ENCODE data around the gene DOCK11. TPM values are rescaled to one million over a fixed set of nuclear protein-coding genes. Genes with fewer than 3 reads are reported as not detected.
"Not testable (repeated sequence)": the region's sequence is repeated elsewhere in the genome, so short reads cannot be mapped to it uniquely, and the experiment has no call there.

The DOCK11 gene
- total RNA-seq, 1 donor from 2014 or later, result 23.0 TPM

- H3K27ac ChIP-seq, result peak overlapping the region; percentile 11 to 59
- H3K4me1 ChIP-seq, result peaks cover 0 to 3% of the 10 kb centered on the region in 2 donors
- H3K27me3 ChIP-seq, result no peaks in the 10 kb centered on the region
- no peak for TF ChIP-seq CTCF (IDR thresholded peaks at IDR 0.05)
- H3K9me3 ChIP-seq, result no peaks in the 10 kb centered on the region
- no peak for DNase-seq (ENCODE audit: low spot score in 2 of 2)
- H3K36me3 ChIP-seq, result no peaks in the 10 kb centered on the region
- H3K4me3 ChIP-seq, result no peak overlapping the region
- intact Hi-C loops (cut with DNase I), result no loop called here
These were observed 199.0 kb downstream of the DOCK11 start for GRCh38 chrX:118694638-118695037.

GRCh38 chrX:118698516-118699170 is 203.0 kb downstream of the DOCK11 start:
- no peak for DNase-seq (ENCODE audit: low spot score in 2 of 2)
- TF ChIP-seq CTCF (IDR thresholded peaks at IDR 0.05), result no peak

GRCh38 chrX:118702741-118703140 is 207.1 kb downstream of the DOCK11 start:
- no peak for DNase-seq (ENCODE audit: low spot score in 2 of 2)
- Histone ChIP-seq H3K9me3 (no peaks in the 10 kb centered on the region), H3K4me3 (no peak overlapping the region), H3K27ac (no peak overlapping the region), H3K4me1 (no peaks in the 10 kb centered on the region), H3K36me3 (no peaks in the 10 kb centered on the region), H3K27me3 (no peaks in the 10 kb centered on the region)
- intact Hi-C loops (cut with DNase I), result no loop called here
- TF ChIP-seq CTCF (IDR thresholded peaks at IDR 0.05), result no peak

More at GRCh38 chrX:118698516-118699170, 203.0 kb downstream of the DOCK11 start:
- intact Hi-C loops (cut with DNase I), result no loop called here
- no peaks in the 10 kb centered on the region for H3K36me3 ChIP-seq
- no peak overlapping the region for H3K27ac ChIP-seq
- no peaks in the 10 kb centered on the region for H3K9me3 ChIP-seq
- peaks cover 0 to 3% of the 10 kb centered on the region in 2 donors for H3K4me1 ChIP-seq
- no peaks in the 10 kb centered on the region for H3K27me3 ChIP-seq
- H3K4me3 ChIP-seq, result no peak overlapping the region

DNA sequence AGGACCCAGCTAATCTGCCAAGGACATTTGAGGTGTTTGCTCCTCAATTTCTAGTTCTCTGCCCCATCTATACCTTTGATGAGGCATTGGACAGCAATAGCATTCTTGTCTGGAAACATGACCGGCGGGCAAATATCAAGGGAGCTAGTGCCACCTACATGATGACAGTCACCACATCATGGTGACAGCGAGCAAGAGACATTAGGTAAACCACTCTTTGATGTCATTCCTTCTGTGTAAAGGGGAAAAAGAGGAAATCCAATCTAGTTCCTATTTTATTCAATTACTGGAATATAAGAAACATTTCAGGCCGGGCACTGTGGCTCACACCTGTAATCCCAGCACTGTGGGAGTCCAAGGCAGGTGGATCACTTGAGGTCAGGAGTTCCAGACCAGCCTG is 211.1 kb downstream of the DOCK11 start:
- no peak for TF ChIP-seq CTCF (IDR thresholded peaks at IDR 0.05)
- DNase-seq (ENCODE audit: low spot score in 2 of 2), result no peak
- Histone ChIP-seq H3K27ac (no peak overlapping the region), H3K4me3 (no peak overlapping the region), H3K36me3 (no peaks in the 10 kb centered on the region), H3K4me1 (no peaks in the 10 kb centered on the region), H3K9me3 (no peaks in the 10 kb centered on the region), H3K27me3 (no peaks in the 10 kb centered on the region)
- intact Hi-C loops (cut with DNase I), result no loop called here

- no peak for TF ChIP-seq CTCF (IDR thresholded peaks at IDR 0.05)
- no peaks in the 10 kb centered on the region for H3K9me3 ChIP-seq
- intact Hi-C loops (cut with DNase I), result no loop called here
- H3K36me3 ChIP-seq, result no peaks in the 10 kb centered on the region
- DNase-seq (ENCODE audit: low spot score in 2 of 2), result no peak
- H3K4me1 ChIP-seq, result no peaks in the 10 kb centered on the region
- no peak overlapping the region for H3K27ac ChIP-seq
- H3K4me3 ChIP-seq, result no peak overlapping the region
- no peaks in the 10 kb centered on the region for H3K27me3 ChIP-seq
These were observed 218.9 kb downstream of the DOCK11 start for GRCh38 chrX:118714521-118714920.

- H3K36me3 ChIP-seq; DNase-seq (ENCODE audit: low spot score in 2 of 2); H3K9me3 ChIP-seq; H3K27ac ChIP-seq; H3K4me1 ChIP-seq; H3K27me3 ChIP-seq; intact Hi-C loops (cut with DNase I); H3K4me3 ChIP-seq: not testable (repeated sequence)
These were observed 220.3 kb downstream of the DOCK11 start for GRCh38 chrX:118715917-118716316.

GRCh38 chrX:118716833-118717232 is 221.2 kb downstream of the DOCK11 start:
- peak overlapping the region in 1 of 2 donors; percentile 40 for H3K27ac ChIP-seq
- intact Hi-C loops (cut with DNase I); DNase-seq (ENCODE audit: low spot score in 2 of 2): not testable (repeated sequence)

More at GRCh38 chrX:118716833-118717232, 221.2 kb downstream of the DOCK11 start:
- H3K4me1 ChIP-seq, H3K4me3 ChIP-seq, H3K9me3 ChIP-seq, H3K36me3 ChIP-seq, H3K27me3 ChIP-seq: not testable (repeated sequence)
